Fibroblast of skin of right biceps (primary cell): ENCODE measurements around the gene MAGI2.
"Not testable (repeated sequence)": the region's sequence is repeated elsewhere in the genome, so short reads cannot be mapped to it uniquely, and the experiment has no call there.

Experiments used
- DNase-seq: peaks from one replicate; pipeline ENCODE4 v3.0.0-alpha.2; 2013

The MAGI2 gene

DNA sequence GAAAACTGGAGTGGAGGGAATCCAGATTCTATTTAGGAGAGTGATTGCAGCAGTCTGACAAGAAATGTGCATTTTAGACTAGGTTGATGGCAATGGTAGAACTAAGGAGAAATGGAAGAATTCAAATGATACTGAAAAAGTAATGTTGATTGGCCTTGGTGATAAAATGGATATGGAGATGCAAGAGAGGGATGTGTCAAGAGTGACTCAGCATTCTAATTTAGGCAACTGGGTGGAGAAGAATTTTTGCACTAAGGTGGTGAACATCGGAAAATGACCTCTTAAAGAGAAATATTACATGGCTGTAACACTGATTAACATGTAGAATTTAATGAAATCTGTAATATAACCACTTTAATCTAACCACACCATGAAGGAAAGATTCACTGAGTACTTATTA, 848.3 kb downstream of the MAGI2 start:
- DNase-seq = peak; percentile 36

GRCh38 chr7:78601728-78602127, 851.7 kb downstream of the MAGI2 start:
- peak; percentile 29 for DNase-seq

- DNase-seq = peak; percentile 62
Measured at GRCh38 chr7:78594156-78594555, 859.3 kb downstream of the MAGI2 start.

GRCh38 chr7:78588393-78588792, 865.1 kb downstream of the MAGI2 start:
- DNase-seq = no peak

GRCh38 chr7:78587443-78588044, 865.9 kb downstream of the MAGI2 start:
- DNase-seq = peak; percentile 33

DNA sequence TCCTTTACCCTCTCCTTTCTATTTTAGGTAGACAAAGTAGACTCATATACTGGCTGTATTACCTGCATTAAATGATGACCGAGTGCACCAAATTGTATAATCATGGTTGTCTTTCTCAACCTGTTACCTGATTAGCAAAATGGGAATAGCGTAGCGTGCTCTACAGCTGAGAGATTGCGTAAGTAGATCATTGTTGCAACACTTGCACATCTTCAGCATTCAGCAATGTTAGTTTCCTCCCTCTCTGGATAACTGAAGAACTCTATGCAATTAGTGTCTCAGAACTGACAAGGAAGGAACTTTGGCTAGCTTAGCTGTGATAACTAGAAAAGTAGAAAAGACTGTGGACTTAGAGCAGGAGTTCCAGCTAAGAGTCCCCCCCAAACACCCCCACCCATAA, 867.5 kb downstream of the MAGI2 start:
- no peak for DNase-seq

- DNase-seq = no peak
Measured at GRCh38 chr7:78578686-78579085, 874.8 kb downstream of the MAGI2 start.

DNA sequence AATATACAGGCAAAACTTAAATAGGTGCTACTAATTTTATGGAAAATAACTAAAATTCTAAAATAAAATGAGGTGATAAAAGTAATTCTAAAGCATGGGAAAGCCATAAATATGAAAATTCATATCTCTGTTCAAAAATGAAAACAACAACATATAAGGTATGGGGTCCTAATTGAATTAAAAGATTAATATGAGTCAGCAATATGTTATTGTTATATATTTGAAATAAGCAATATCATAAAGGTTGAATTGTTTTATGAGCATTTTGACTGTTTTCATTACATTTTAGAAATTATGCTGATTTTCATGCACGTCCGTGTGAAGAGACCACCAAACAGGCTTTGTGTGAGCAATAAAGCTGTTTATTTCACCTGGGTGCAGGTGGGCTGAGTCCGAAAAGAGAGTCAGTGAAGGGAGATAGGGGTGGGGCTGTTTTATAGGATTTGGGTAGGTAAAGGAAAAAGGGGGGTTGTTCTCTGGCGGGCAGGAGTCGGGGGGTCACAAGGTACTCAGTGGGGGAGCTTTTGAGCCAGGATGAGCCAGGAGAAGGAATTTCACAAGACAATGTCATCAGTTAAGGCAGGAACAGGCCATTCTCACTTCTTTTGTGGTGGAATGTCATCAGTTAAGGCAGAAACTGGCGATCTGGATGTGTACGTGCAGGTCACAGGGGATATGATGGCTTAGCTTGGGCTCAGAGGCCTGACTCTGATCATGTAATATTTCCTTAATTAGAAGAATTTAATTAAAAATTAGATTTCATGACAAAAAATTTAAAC, 876.1 kb downstream of the MAGI2 start:
- DNase-seq = not testable (repeated sequence)

DNA sequence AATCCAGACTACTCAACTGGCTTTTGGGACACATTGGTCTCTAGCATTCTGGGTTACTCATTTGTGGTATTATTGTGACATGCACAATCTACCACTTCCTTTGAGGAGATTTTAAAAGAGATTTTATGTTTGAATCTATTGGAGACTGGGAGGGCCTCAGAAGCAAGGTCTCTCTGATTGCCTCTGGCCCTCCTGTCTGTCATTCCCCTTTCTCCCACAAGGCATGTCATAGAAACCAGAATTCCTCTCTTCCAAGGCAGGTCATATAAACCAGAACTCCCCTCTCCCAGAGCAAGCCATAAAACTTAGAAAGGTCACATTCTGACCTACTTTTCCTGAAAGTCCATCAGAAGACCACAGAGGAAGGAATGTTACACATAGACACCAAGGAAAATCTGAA, 877.2 kb downstream of the MAGI2 start:
- DNase-seq = peak; percentile 56

- no peak for DNase-seq
Measured at GRCh38 chr7:78571292-78571691, 882.2 kb downstream of the MAGI2 start.

- no peak for DNase-seq
Measured at GRCh38 chr7:78568690-78569089, 884.8 kb downstream of the MAGI2 start.

DNA sequence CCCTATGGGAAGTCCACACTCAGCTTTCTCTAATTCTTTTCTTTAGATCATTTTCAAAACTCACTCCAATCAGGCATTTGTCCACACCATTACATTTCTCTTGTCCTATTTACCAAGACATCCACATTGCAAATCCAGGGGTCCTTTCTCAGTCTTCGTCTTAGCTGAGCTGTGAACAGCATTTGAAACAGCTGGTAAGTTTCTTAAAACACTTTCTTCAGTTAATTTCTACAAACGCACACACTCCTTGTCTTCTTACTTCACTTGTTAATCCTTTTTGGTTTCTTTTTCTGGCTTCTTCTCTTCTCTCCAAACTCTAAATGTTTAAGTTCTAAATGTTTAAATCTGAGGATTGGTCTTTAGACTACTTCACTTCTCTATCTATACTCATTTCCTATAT, 885.6 kb downstream of the MAGI2 start:
- DNase-seq = no peak

- DNase-seq = no peak
Measured at GRCh38 chr7:78565784-78566183, 887.7 kb downstream of the MAGI2 start.

DNA sequence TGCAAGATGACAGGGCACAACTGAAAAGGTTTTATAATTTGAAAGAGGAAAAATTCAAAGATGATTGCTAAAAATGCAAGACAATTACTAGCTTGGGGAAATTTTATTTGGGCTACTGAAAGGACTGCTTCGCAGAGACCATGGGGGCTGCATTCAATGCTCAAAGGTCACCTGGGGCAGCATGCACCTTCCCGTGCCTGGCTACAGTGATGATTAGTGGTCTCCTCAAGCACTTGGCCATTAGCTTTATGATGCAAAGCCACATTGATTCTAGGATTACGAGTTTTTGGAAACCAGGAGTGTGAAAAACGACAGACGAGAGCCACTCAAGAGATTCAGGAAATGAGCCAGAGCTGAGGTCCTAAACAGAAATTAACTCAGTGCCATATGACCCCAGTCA, 890.3 kb downstream of the MAGI2 start:
- no peak for DNase-seq

GRCh38 chr7:78562191-78562590, 891.3 kb downstream of the MAGI2 start:
- DNase-seq = peak; percentile 23

DNA sequence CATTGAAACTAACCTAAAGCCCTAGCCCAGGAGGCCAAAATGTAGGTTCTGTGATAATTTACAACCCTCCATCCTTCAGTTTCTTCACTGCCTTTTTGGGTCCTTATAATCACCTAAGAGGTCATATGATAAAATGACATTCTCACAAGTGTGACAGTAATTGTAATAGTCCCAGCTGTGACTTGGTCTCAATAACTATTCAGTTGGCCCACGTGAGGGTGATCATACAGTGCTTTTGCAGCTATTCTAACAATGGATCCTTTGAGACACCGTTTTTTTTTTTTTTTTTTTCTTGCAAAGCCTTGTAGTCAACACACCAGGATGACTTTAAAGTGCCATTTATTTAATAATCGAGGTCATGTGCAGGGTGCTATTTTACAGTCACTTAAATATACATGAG, 894.9 kb downstream of the MAGI2 start:
- DNase-seq = no peak

DNA sequence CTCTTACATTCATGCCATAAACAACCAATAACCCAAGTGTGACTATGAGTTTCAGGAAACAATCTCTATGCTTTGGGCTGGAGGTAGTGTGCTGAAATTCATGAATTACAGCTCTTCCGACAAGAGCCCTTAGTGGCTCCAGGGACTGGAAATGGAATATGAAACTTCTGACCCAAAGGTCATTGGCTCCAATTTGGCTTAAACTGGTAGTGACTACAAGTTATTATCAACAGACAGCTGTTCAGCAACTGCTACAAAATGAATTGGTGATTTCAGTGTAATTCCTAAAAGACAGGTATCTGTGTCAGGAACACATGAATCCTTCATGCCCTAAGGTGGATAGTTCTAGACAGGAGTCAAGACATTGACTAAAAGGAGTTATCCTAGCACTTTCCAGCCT, 909.5 kb downstream of the MAGI2 start:
- DNase-seq = no peak

GRCh38 chr7:78542981-78543380, 910.5 kb downstream of the MAGI2 start:
- DNase-seq = no peak

DNA sequence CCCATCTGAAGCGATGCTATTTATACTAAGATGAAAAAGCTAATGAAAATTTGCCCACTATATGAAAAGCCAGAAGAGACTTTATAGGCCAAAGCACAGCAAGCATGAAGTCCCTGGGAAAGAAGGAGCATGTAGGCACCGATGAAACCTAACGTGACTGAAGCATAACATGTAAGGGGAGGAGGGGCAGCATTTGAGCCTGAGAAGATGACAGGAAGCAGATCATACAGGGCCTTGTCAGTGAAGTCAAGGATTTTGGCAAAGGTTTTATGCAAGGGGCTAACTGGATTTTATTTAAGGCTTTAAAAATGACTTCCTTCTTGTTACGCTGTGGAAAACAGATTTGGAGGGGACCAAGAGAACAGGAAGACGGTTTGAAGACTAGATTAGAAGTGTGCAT, 910.9 kb downstream of the MAGI2 start:
- DNase-seq = no peak

GRCh38 chr7:78539825-78540224, 913.6 kb downstream of the MAGI2 start:
- no peak for DNase-seq

GRCh38 chr7:78535655-78536054, 917.8 kb downstream of the MAGI2 start:
- DNase-seq = no peak

- DNase-seq = peak; percentile 76
Measured at GRCh38 chr7:78530351-78530750, 923.1 kb downstream of the MAGI2 start.

GRCh38 chr7:78529392-78529791, 924.1 kb downstream of the MAGI2 start:
- peak; percentile 64 for DNase-seq

DNA sequence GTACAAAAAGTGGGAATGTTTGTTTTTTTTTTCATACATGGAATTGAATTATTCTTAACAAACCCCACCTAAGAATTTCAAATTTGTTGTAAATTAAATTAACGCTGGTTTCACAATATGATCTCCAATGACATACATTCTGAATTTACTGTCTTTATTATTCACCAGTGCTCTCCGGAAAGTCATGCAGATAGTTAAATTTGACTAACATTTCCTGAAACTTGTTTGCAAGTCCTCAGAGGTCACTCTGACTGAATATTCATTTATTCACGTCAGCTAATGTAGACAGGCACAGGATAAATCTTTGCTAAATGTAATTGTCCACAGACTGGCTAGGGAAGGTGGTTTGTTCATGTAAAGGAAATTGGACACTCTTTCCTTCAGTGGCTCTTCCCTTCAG, 924.5 kb downstream of the MAGI2 start:
- peak; percentile 26 for DNase-seq

GRCh38 chr7:78523930-78524329, 929.5 kb downstream of the MAGI2 start:
- DNase-seq = no peak
